Measurements from ENCODE around the gene UBE2G2.

UBE2G2 gene

DNA sequence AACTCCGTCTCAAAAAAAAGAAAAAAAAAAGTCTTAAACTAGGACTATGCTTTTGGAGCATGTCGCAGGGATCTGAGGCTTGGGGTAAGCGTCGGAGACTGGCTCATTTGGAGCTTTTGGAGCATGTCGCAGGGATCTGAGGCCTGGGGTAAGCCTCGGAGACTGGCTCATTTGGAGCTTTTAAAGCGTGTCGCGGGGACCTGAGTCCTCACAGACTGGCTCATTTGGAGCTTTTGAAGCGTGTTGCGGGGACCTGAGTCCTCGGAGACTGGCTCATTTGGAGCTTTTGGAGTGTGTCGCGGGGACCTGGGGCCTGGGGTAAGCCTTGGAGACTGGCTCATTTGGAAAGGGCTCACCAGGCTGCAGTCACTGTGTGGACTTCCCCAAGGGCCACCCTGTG is 76.7 kb downstream of the UBE2G2 start:
- no peak for DNase-seq (ENCODE audit: low read depth)

DNA sequence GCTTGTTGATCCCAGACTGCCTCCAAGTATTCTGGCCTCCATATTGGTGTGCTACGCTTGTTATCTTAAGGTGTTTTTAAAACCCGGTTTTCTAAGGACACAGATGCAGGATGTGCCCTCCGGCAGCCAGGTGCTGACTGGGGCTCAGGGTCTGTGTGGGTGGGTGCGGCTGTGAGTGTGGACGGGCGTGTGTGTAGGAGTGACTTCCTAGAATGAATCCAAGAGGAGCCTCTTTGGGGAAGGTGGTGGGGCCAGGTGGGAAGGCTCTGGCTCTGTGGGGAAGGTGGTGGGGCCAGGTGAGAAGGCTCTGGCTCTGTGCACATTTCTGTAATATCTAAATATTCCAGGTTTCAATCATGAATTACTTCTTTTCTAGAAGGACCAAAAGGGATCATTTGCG is 77.4 kb downstream of the UBE2G2 start:
- no peak for DNase-seq (ENCODE audit: low read depth)

DNA sequence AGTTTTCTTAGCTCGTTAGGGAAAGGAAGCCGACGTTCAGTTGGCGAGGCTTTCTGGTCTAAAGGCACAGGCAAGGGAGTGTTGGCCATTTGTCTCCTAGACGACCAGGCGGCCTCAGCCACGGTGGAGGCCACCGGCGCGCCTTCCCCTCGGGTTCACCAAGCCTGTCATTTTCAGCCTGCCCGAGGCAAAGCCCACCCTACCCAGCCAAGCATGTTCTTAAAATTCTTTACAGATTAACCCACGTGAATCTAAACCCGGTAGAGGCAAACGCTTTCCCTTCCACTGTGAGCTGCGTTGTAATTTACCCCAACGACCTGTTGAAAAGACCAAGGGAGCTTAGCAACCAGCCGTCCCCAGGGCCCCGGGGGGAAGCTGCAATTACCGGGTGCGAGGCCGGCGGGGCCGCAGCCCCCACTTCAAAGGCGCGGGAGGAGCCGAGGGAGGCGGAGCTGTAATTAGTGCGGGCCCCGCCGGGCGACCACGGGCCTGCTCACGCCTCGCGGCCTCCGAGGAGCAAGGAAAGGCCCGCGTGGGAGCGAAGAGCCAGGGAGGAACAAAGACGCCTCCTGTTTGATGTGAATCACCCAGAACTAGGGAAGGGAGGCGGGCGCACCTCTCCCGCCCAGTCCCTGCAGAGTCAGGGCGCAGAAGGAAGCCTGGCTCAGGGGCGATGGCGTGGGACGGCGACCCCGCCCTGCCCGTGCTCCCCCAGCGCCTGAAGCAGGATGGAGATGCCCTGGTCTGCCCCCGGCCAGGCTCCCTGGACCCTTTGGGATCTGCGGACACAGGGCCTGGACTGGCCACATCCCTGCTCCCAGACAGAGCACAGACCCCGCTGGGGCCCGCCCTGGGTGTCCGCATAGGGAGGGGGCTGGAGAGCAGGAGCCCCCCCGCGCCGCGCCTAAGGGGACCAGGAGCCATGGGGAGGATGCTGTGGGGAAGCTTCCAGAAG is 78.2 kb downstream of the UBE2G2 start:
- no peak for DNase-seq (ENCODE audit: low read depth)

DNA sequence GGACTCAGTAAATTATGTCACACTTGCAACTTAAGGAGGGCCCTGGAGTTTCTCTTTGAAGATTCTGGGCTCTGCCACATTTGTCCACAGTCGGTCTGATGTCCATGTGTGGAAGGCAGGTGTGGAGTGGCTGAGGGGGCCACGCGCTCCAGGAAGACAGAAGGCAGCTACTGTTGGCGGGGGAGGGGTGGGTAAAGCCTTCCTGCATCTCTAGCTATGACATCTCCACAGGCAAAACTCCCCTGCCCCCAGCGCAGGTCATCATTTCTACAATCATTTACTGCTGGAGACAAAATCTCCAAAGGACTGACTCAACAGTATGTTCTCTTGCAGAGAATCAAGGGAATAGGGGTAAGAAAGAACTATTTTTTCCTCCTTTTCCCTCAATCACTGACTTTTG is 78.9 kb downstream of the UBE2G2 start:
- DNase-seq (ENCODE audit: low read depth) = no peak

DNA sequence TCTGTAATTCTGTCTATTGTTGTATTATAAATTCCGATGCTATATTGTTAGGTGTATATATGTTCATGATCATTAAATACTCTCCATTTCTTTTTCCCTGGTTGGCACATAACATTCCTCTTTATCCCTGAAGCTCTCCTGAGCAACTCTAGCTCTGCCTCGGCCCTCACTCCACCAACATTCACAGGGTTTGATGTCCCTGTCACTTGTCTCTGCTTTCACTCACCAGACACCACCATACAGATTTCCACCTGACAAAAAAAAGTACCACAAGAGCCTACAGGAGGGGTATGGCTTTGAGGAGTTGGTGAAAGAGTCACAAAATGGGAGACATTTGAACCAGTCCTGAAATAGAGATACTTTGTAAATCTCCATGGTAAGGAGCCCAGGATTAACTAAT is 81.5 kb downstream of the UBE2G2 start:
- no peak for DNase-seq (ENCODE audit: low read depth)

All from CMK (cell line).